Skeletal muscle tissue (tissue), 4 donors: ENCODE results near the gene GRHL3. TPM values are rescaled to one million over a fixed set of nuclear protein-coding genes. Genes with fewer than 3 reads are reported as not detected.

Source experiments
- H3K27ac ChIP-seq: one replicate; pipeline ENCODE4 v1.7.0; 2013; ENCODE audit warnings: mild to moderate bottlenecking, low read depth, low read length, inconsistent platforms
- H3K27me3 ChIP-seq, 3 donors: one replicate each; pipeline ENCODE4 v1.7.0; 2013; ENCODE audit warnings: low read length in 3 of 3; ENCODE audit not compliant: control insufficient read depth in 3 of 3, insufficient read depth in 3 of 3
- H3K36me3 ChIP-seq, 3 donors: one replicate each; pipeline ENCODE4 v1.7.0; 2013; ENCODE audit warnings: low read length in 3 of 3; ENCODE audit not compliant: control insufficient read depth in 3 of 3, insufficient read depth in 3 of 3
- H3K4me1 ChIP-seq, 3 donors: one replicate each; pipeline ENCODE4 v1.7.0; 2013; ENCODE audit warnings: low read length in 3 of 3, mild to moderate bottlenecking in 3 of 3; ENCODE audit not compliant: control insufficient read depth in 3 of 3, insufficient read depth in 3 of 3
- H3K4me3 ChIP-seq, 3 donors: one replicate each; pipeline ENCODE4 v1.7.0; 2013; ENCODE audit warnings: low read length in 3 of 3
- H3K9ac ChIP-seq, 3 donors: one replicate each; pipeline ENCODE4 v1.7.0; 2013; ENCODE audit warnings: low read length in 3 of 3, mild to moderate bottlenecking in 3 of 3, moderate library complexity in 2 of 3, low read depth in 1 of 3
- H3K9me3 ChIP-seq, 3 donors: one replicate each; pipeline ENCODE4 v1.7.0; 2013; ENCODE audit warnings: low read length in 3 of 3; ENCODE audit not compliant: control insufficient read depth in 3 of 3
- total RNA-seq: library from RNA; depleted of rRNA; stranded (reverse); fragments of >200 nt; gene quantifications from one replicate; pipeline ENCODE4 v1.2.3, GENCODE V29; 2014
- donor health status: Osteomylitis.

Gene GRHL3
- total RNA-seq, 1 donor from 2014 or later, result not detected

DNA sequence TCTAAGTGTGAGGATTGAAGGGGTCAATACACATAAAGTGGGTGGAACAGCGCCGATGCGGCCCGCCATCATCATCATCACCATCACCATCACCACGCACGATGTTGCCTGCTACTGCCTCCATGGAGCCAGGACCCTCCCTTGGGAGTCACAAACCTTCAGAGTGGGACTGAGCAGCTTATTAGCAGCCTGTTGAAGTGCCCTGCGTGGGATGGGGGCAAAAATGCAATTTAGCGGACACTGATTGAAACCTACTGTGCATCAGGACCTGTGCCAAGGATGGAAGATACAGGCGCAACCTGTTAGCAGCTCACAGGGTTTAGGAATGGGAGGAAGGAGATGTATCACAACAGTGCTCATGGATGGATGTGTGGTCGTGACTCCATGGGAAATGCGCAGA lies 67.8 kb downstream of the GRHL3 start:
- Histone ChIP-seq H3K4me3 (no peak overlapping the region), H3K4me1 (peaks cover 3 to 4% (median 3%) of the 10 kb centered on the region in 3 donors), H3K9ac (no peak overlapping the region), H3K27me3 (peaks cover 0 to 5% (median 0%) of the 10 kb centered on the region in 3 donors), H3K9me3 (no peaks in the 10 kb centered on the region), H3K27ac (no peak overlapping the region), H3K36me3 (no peaks in the 10 kb centered on the region)

GRCh38 chr1:24387636-24388175 lies 68.5 kb downstream of the GRHL3 start:
- H3K9me3 ChIP-seq, result no peaks in the 10 kb centered on the region
- peaks cover 0 to 5% (median 0%) of the 10 kb centered on the region in 3 donors for H3K27me3 ChIP-seq
- no peak overlapping the region for H3K9ac ChIP-seq
- H3K4me1 ChIP-seq, result peaks cover 9 to 11% (median 9%) of the 10 kb centered on the region in 3 donors
- H3K4me3 ChIP-seq, result no peak overlapping the region
- no peaks in the 10 kb centered on the region for H3K36me3 ChIP-seq
- no peak overlapping the region for H3K27ac ChIP-seq

DNA sequence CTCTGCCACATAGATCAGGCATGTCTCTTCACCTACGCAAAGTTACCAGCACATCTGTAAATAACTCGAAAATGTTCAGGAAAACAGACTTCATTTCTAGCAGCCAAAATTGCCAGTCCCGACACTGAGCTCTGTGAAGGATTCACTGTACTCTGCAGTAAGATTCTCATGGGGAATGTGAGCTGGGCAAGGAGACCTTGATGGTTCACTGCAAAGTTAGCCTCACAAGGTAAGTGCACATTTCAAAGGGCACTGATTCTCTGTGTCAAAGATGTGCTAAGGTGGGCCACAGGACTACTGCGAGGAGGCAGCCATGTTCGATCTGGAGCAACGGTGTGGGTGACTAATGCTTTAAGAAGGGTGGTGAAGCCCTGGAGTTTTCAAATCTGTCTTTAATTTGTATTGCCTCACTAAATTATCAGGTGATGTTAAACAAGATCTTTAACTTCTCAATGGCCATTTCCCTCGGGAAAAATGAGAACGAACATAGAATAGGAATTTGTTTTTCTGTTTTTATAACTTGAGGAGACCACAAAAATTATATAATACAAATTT lies 69.3 kb downstream of the GRHL3 start:
- no peaks in the 10 kb centered on the region for H3K9me3 ChIP-seq
- peaks cover 9 to 11% (median 9%) of the 10 kb centered on the region in 3 donors for H3K4me1 ChIP-seq
- H3K27ac ChIP-seq, result no peak overlapping the region
- H3K27me3 ChIP-seq, result peaks cover 0 to 5% (median 0%) of the 10 kb centered on the region in 3 donors
- no peak overlapping the region for H3K4me3 ChIP-seq
- H3K36me3 ChIP-seq, result no peaks in the 10 kb centered on the region
- H3K9ac ChIP-seq, result peak overlapping the region in 1 of 3 donors; percentile 11

DNA sequence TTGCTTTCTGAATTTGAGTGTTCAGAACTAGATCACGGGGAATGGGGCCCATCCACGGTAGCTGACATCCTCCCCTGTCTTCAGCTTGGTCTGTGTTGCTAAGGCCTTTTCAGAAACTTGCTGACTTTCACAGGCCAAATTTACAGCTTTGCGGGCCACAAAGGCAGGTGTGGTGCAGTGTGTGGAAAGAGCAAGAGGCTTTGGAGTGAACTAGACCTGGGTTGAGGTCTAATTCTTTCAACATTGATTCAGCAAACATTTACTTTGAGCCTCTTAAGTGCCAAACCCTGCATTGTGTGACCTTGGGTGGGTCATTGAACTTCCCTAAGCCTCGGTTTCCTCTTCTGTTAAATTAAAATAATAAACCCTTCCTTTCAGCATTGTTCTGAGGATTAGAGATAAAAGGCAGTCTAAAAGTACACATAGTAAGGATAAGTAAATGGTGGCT lies 70.1 kb downstream of the GRHL3 start:
- Histone ChIP-seq H3K4me3 (no peak overlapping the region), H3K9me3 (no peaks in the 10 kb centered on the region), H3K4me1 (peaks cover 9 to 11% (median 9%) of the 10 kb centered on the region in 3 donors), H3K27ac (no peak overlapping the region), H3K27me3 (peaks cover 0 to 5% (median 0%) of the 10 kb centered on the region in 3 donors), H3K36me3 (no peaks in the 10 kb centered on the region), H3K9ac (no peak overlapping the region)

DNA sequence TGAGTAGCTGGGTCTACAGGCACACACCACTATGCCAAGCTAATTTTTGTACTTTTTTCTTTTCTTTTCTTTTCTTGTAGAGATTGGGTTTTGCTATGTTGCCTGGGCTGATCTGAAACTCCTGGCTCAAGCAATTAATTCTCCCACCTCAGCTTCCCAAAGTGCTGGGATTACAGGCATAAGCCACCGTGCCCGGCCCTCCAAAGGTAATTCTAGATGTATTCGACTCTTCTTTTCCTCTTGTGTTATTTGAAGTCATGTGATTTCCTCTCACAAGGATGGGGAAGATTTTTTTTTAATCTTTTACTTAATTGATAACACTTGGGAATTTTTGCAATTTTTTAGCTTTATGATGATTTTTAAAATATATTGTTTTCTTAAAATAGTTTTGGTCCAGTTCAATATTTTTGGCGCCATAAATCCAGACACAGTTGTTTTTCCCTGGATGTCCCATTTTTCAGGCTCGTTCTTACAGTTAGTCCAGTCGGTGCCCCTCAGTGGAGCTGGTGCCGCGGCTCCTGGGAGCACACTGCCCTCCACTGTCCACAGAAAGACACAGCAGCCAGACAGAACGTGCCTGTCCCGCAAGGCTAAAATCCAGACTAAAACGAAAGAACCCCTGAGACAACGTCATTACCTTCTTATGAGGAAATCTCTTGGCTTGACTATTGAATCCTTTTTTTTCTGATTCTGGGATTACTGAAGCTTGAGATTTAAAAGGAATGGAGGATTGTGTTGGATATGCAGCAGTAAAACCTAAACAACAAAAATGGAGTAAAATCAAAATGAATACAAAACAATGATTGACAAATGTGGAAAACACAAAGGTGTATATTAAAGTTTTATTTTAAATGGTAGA lies 72.0 kb downstream of the GRHL3 start:
- Histone ChIP-seq H3K4me1 (peaks cover 9 to 11% (median 9%) of the 10 kb centered on the region in 3 donors), H3K9ac (peak overlapping the region; percentile 66 to 80 (median 67)), H3K36me3 (no peaks in the 10 kb centered on the region), H3K27ac (peak overlapping the region; percentile 79), H3K27me3 (peaks cover 0 to 5% (median 0%) of the 10 kb centered on the region in 3 donors), H3K9me3 (no peaks in the 10 kb centered on the region), H3K4me3 (peak overlapping the region; percentile 23 to 64 (median 37))

DNA sequence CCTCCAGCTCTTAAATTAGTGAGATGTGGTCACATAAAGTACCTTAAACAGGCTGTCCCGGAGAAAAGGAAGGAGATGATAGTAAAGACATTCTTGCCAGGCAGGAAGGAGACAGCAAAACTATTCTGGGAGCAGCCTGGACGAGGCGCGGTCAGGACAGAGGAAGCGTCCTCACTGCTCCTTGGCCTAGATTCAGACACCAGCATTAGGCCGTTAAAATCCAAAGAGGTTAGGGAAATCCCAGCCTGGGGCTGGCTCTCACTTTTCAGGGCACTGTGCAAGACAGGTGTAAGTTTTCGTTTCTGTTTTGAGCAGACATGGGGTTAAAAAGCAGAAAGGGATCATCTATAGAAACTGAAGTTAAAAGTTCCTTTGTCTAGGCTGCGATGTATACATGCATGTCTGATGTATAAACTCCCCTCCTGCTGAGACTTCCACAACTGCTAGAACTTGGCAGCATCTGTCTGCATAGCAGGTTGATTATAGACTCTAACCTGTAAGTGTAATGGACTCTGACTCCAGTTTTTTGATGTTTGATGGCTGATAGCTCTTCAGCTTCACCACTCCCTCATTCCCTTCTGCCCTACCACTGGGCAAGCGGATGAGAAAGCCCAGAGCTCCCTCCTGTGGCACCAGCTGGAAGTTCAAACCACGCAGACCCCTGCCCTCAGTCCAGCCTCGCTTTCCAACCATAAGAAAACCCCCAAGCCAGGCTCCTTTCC lies 72.9 kb downstream of the GRHL3 start:
- no peaks in the 10 kb centered on the region for H3K36me3 ChIP-seq
- H3K4me3 ChIP-seq, result peak overlapping the region; percentile 23 to 64 (median 37)
- H3K27me3 ChIP-seq, result peaks cover 0 to 2% (median 0%) of the 10 kb centered on the region in 3 donors
- peak overlapping the region; percentile 79 for H3K27ac ChIP-seq
- peaks cover 9 to 11% (median 9%) of the 10 kb centered on the region in 3 donors for H3K4me1 ChIP-seq
- H3K9ac ChIP-seq, result peak overlapping the region; percentile 66 to 80 (median 67)
- no peaks in the 10 kb centered on the region for H3K9me3 ChIP-seq

GRCh38 chr1:24392604-24392946 lies 73.4 kb downstream of the GRHL3 start:
- Histone ChIP-seq H3K27me3 (no peaks in the 10 kb centered on the region), H3K36me3 (no peaks in the 10 kb centered on the region), H3K4me1 (peaks cover 9 to 11% (median 9%) of the 10 kb centered on the region in 3 donors), H3K9me3 (no peaks in the 10 kb centered on the region), H3K4me3 (no peak overlapping the region), H3K9ac (no peak overlapping the region), H3K27ac (no peak overlapping the region)

DNA sequence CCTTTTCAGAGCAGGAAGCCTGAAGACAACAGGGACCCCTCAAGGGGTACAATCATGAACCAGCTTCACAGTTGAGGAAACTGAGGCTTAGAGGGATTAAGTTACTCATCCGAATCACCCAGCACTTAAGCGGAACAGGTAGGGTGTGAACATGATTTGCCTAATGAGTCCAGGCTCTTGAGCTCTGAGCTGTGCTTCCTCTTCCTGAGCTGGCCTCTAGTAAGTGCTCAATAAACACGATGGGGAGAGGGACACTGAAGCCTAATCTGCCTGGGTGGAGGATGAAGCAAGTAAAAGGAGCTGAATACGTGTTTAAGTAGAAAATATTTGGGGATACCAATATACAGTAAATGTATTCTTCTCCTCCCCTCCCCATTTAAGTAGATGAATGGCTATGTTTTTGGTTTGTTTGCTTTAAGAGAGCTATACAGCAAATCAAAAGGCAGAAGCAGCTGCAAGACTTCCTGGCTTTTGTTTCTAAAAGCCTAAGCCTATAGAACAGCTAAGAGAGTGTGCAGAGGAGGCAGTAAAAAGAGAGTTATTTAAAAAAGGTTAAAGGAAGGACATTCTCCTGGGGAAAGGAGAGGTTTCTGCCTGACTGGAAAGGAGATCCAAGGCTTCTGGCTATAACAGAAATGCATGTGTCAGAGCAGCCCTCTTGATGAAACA lies 74.0 kb downstream of the GRHL3 start:
- H3K4me1 ChIP-seq, result peaks cover 9 to 11% (median 9%) of the 10 kb centered on the region in 3 donors
- H3K36me3 ChIP-seq, result no peaks in the 10 kb centered on the region
- H3K9ac ChIP-seq, result no peak overlapping the region
- no peak overlapping the region for H3K27ac ChIP-seq
- H3K4me3 ChIP-seq, result no peak overlapping the region
- H3K27me3 ChIP-seq, result no peaks in the 10 kb centered on the region
- no peaks in the 10 kb centered on the region for H3K9me3 ChIP-seq

- no peak overlapping the region for H3K9ac ChIP-seq
- H3K4me1 ChIP-seq, result peaks cover 9 to 11% (median 9%) of the 10 kb centered on the region in 3 donors
- H3K36me3 ChIP-seq, result no peaks in the 10 kb centered on the region
- no peak overlapping the region for H3K4me3 ChIP-seq
- no peaks in the 10 kb centered on the region for H3K9me3 ChIP-seq
- no peak overlapping the region for H3K27ac ChIP-seq
- H3K27me3 ChIP-seq, result no peaks in the 10 kb centered on the region
Observed at GRCh38 chr1:24393892-24394291, 74.7 kb downstream of the GRHL3 start.
